ENCODE results near the gene VASP.

GRCh38 chr19:45505151-45505995, 1.9 kb upstream of the VASP start:
- TF ChIP-seq CTCF (IDR thresholded peaks at IDR 0.05): no peak
- TF ChIP-seq EP300 (IDR thresholded peaks at IDR 0.05): no peak
- no peak for TF ChIP-seq POLR2A (IDR thresholded peaks at IDR 0.05; ENCODE audit: low read depth)
